HUES48 (cell line): ENCODE data around the gene CERS6.
"Not testable (repeated sequence)": the region's sequence is repeated elsewhere in the genome, so short reads cannot be mapped to it uniquely, and the experiment has no call there.

Experiments used
- H3K27ac ChIP-seq: one replicate; pipeline ENCODE4 v1.7.0; 2013; ENCODE audit warnings: low read depth, low read length, inconsistent platforms
- H3K27me3 ChIP-seq: 2 replicates; pipeline ENCODE4 v1.6.1; 2013; ENCODE audit warnings: mild to moderate bottlenecking, low read length; ENCODE audit not compliant: control insufficient read depth, insufficient read depth
- H3K36me3 ChIP-seq: 2 replicates; pipeline ENCODE4 v1.6.1; 2013; ENCODE audit warnings: low read length; ENCODE audit not compliant: control insufficient read depth, insufficient read depth
- H3K4me1 ChIP-seq: 2 replicates; pipeline ENCODE4 v1.6.1; 2013; ENCODE audit warnings: mild to moderate bottlenecking, low read length; ENCODE audit not compliant: control insufficient read depth, insufficient read depth
- H3K4me3 ChIP-seq: 2 replicates; pipeline ENCODE4 v1.5.1; 2013; ENCODE audit warnings: mild to moderate bottlenecking, low read depth, low read length
- H3K9ac ChIP-seq: 2 replicates; pipeline ENCODE4 v1.6.1; 2013; ENCODE audit warnings: mild to moderate bottlenecking, low read depth, low read length, moderate library complexity
- H3K9me3 ChIP-seq: 2 replicates; pipeline ENCODE4 v1.6.1; 2013; ENCODE audit warnings: low read length; ENCODE audit not compliant: control insufficient read depth, insufficient read depth

Gene CERS6

GRCh38 chr2:168500516-168500915 is 44.4 kb downstream of the CERS6 start:
- no peak overlapping the region for H3K27ac ChIP-seq
- H3K36me3 ChIP-seq: no peaks in the 10 kb centered on the region
- H3K9me3 ChIP-seq: no peaks in the 10 kb centered on the region
- no peaks in the 10 kb centered on the region for H3K27me3 ChIP-seq
- no peaks in the 10 kb centered on the region for H3K4me1 ChIP-seq
- H3K9ac ChIP-seq: no peak overlapping the region
- H3K4me3 ChIP-seq: no peak overlapping the region

GRCh38 chr2:168501466-168502065 is 45.5 kb downstream of the CERS6 start:
- no peak overlapping the region for H3K4me3 ChIP-seq
- no peak overlapping the region for H3K9ac ChIP-seq
- no peaks in the 10 kb centered on the region for H3K9me3 ChIP-seq
- H3K27ac ChIP-seq: no peak overlapping the region
- H3K27me3 ChIP-seq: no peaks in the 10 kb centered on the region
- no peaks in the 10 kb centered on the region for H3K4me1 ChIP-seq
- H3K36me3 ChIP-seq: no peaks in the 10 kb centered on the region

GRCh38 chr2:168502852-168503251 is 46.8 kb downstream of the CERS6 start:
- H3K4me3 ChIP-seq, H3K9me3 ChIP-seq, H3K27me3 ChIP-seq, H3K27ac ChIP-seq, H3K4me1 ChIP-seq, H3K9ac ChIP-seq, H3K36me3 ChIP-seq: not testable (repeated sequence)

- Histone ChIP-seq H3K27ac (no peak overlapping the region), H3K4me3 (no peak overlapping the region), H3K36me3 (no peaks in the 10 kb centered on the region), H3K27me3 (no peaks in the 10 kb centered on the region), H3K9me3 (no peaks in the 10 kb centered on the region), H3K4me1 (no peaks in the 10 kb centered on the region), H3K9ac (no peak overlapping the region)
Measured at GRCh38 chr2:168503901-168504300, 47.8 kb downstream of the CERS6 start.

GRCh38 chr2:168504323-168504722 is 48.3 kb downstream of the CERS6 start:
- H3K9me3 ChIP-seq: no peaks in the 10 kb centered on the region
- no peak overlapping the region for H3K9ac ChIP-seq
- H3K27me3 ChIP-seq: no peaks in the 10 kb centered on the region
- H3K4me3 ChIP-seq: no peak overlapping the region
- H3K27ac ChIP-seq: no peak overlapping the region
- H3K4me1 ChIP-seq: no peaks in the 10 kb centered on the region
- no peaks in the 10 kb centered on the region for H3K36me3 ChIP-seq

GRCh38 chr2:168510125-168510756 is 54.2 kb downstream of the CERS6 start:
- Histone ChIP-seq H3K4me3 (no peak overlapping the region), H3K9ac (no peak overlapping the region), H3K36me3 (no peaks in the 10 kb centered on the region), H3K4me1 (0 out of 2 replicates have a peak, but pooled peaks cover 9% of the 10 kb centered on the region), H3K9me3 (no peaks in the 10 kb centered on the region), H3K27me3 (no peaks in the 10 kb centered on the region), H3K27ac (no peak overlapping the region)

GRCh38 chr2:168514692-168515091 is 58.6 kb downstream of the CERS6 start:
- Histone ChIP-seq H3K4me3 (no peak overlapping the region), H3K9ac (no peak overlapping the region), H3K27me3 (no peaks in the 10 kb centered on the region), H3K4me1 (peaks cover 19% of the 10 kb centered on the region), H3K27ac (no peak overlapping the region), H3K9me3 (no peaks in the 10 kb centered on the region), H3K36me3 (no peaks in the 10 kb centered on the region)

- Histone ChIP-seq H3K36me3 (no peaks in the 10 kb centered on the region), H3K4me1 (peaks cover 19% of the 10 kb centered on the region), H3K9me3 (no peaks in the 10 kb centered on the region), H3K27me3 (no peaks in the 10 kb centered on the region), H3K27ac (no peak overlapping the region), H3K4me3 (no peak overlapping the region), H3K9ac (no peak overlapping the region)
Measured at GRCh38 chr2:168515502-168515901, 59.4 kb downstream of the CERS6 start.

GRCh38 chr2:168517816-168518215 is 61.7 kb downstream of the CERS6 start:
- Histone ChIP-seq H3K27ac (no peak overlapping the region), H3K36me3 (no peaks in the 10 kb centered on the region), H3K4me1 (peaks cover 28% of the 10 kb centered on the region), H3K4me3 (no peak overlapping the region), H3K9me3 (no peaks in the 10 kb centered on the region), H3K27me3 (no peaks in the 10 kb centered on the region), H3K9ac (no peak overlapping the region)

- Histone ChIP-seq H3K4me3 (no peak overlapping the region), H3K4me1 (peaks cover 23% of the 10 kb centered on the region), H3K27ac (peak overlapping the region; percentile 56), H3K27me3 (no peaks in the 10 kb centered on the region), H3K36me3 (no peaks in the 10 kb centered on the region), H3K9me3 (no peaks in the 10 kb centered on the region), H3K9ac (no peak overlapping the region)
Measured at GRCh38 chr2:168518555-168519066, 62.5 kb downstream of the CERS6 start.

GRCh38 chr2:168519534-168520308 is 63.6 kb downstream of the CERS6 start:
- H3K9ac ChIP-seq: no peak overlapping the region
- no peak overlapping the region for H3K27ac ChIP-seq
- no peak overlapping the region for H3K4me3 ChIP-seq
- no peaks in the 10 kb centered on the region for H3K36me3 ChIP-seq
- no peaks in the 10 kb centered on the region for H3K27me3 ChIP-seq
- H3K4me1 ChIP-seq: peaks cover 20% of the 10 kb centered on the region
- no peaks in the 10 kb centered on the region for H3K9me3 ChIP-seq
